GM21515 (cell line): ENCODE measurements around the gene ADAMTSL2.

Source experiments
- ATAC-seq: cut with Tn5 transposase; IDR thresholded peaks from one replicate; pipeline ENCODE4 v1.9.1; 2021; ENCODE audit not compliant: unreplicated experiment

The ADAMTSL2 gene

GRCh38 chr9:133516256-133516960 lies 18.1 kb upstream of the ADAMTSL2 start:
- ATAC-seq = no peak

GRCh38 chr9:133516961-133517350 lies 17.5 kb upstream of the ADAMTSL2 start:
- ATAC-seq = no peak

GRCh38 chr9:133517711-133518110 lies 16.8 kb upstream of the ADAMTSL2 start:
- ATAC-seq = no peak

- ATAC-seq = no peak
Measured at GRCh38 chr9:133518200-133518599, 16.3 kb upstream of the ADAMTSL2 start.

- ATAC-seq = no peak
Measured at GRCh38 chr9:133518706-133519449, 15.6 kb upstream of the ADAMTSL2 start.

GRCh38 chr9:133519693-133520092 lies 14.8 kb upstream of the ADAMTSL2 start:
- ATAC-seq = no peak

GRCh38 chr9:133520121-133520835 lies 14.2 kb upstream of the ADAMTSL2 start:
- no peak for ATAC-seq

GRCh38 chr9:133521122-133522072 lies 13.1 kb upstream of the ADAMTSL2 start:
- ATAC-seq = no peak

GRCh38 chr9:133522073-133522910 lies 12.2 kb upstream of the ADAMTSL2 start:
- no peak for ATAC-seq

GRCh38 chr9:133523106-133523505 lies 11.4 kb upstream of the ADAMTSL2 start:
- ATAC-seq = no peak

- ATAC-seq = no peak
Measured at GRCh38 chr9:133524146-133524545, 10.4 kb upstream of the ADAMTSL2 start.

GRCh38 chr9:133524679-133525228 lies 9.8 kb upstream of the ADAMTSL2 start, which contains the start of gene MYMK:
TSS of gene MYMK (minus strand) at chr9:133524959. CDS start at chr9:133524844, 115 bp downstream.
- no peak for ATAC-seq

GRCh38 chr9:133525677-133526076 lies 8.8 kb upstream of the ADAMTSL2 start:
- no peak for ATAC-seq

- no peak for ATAC-seq
Measured at GRCh38 chr9:133526721-133527321, 7.7 kb upstream of the ADAMTSL2 start.

- no peak for ATAC-seq
Measured at GRCh38 chr9:133527444-133527920, 7.0 kb upstream of the ADAMTSL2 start.

- ATAC-seq = no peak
Measured at GRCh38 chr9:133528001-133528875, 6.3 kb upstream of the ADAMTSL2 start.

- no peak for ATAC-seq
Measured at GRCh38 chr9:133528876-133529241, 5.6 kb upstream of the ADAMTSL2 start.

GRCh38 chr9:133529457-133529856 lies 5.0 kb upstream of the ADAMTSL2 start:
- no peak for ATAC-seq
